ENCODE data around the gene CA9. TPM values are rescaled to one million over a fixed set of nuclear protein-coding genes. Genes with fewer than 3 reads are reported as not detected.

The CA9 gene
- total RNA-seq, 1 experiment from 2014 or later = 26.8 TPM

- no peak for DNase-seq
- Histone ChIP-seq H3K9me3 (ENCODE audit: low read length) (no peaks in the 10 kb centered on the region), H3K4me1 (ENCODE audit: low read length) (no peaks in the 10 kb centered on the region), H3K27ac (ENCODE audit: low read length) (no peak overlapping the region), H3K9me2 (replicated peaks; ENCODE audit: insufficient read depth, low read length) (no peaks in the 10 kb centered on the region), H3K36me3 (ENCODE audit: insufficient read depth, low read length) (peaks cover 49% of the 10 kb centered on the region), H3K4me2 (ENCODE audit: low read depth, low read length, poor library complexity, severe bottlenecking) (no peak overlapping the region), H3K9ac (ENCODE audit: low read length) (no peak overlapping the region), H3K4me3 (ENCODE audit: low read length) (no peak overlapping the region), H2AFZ (ENCODE audit: low read length) (no peak overlapping the region), H3K79me2 (ENCODE audit: low read length) (no peaks in the 10 kb centered on the region), H3K27me3 (ENCODE audit: low read length) (no peaks in the 10 kb centered on the region), H4K20me1 (ENCODE audit: insufficient read depth, low read depth, low read length) (no peaks in the 10 kb centered on the region)
Observed at GRCh38 chr9:35705836-35706430, 32.2 kb downstream of the CA9 start.

GRCh38 chr9:35706951-35707350 lies 33.2 kb downstream of the CA9 start:
- H4K20me1 ChIP-seq (ENCODE audit: insufficient read depth, low read depth, low read length) = no peaks in the 10 kb centered on the region
- H3K9ac ChIP-seq (ENCODE audit: low read length) = no peak overlapping the region
- no peaks in the 10 kb centered on the region for H3K9me3 ChIP-seq (ENCODE audit: low read length)
- no peak overlapping the region for H2AFZ ChIP-seq (ENCODE audit: low read length)
- no peaks in the 10 kb centered on the region for H3K27me3 ChIP-seq (ENCODE audit: low read length)
- DNase-seq = no peak
- no peaks in the 10 kb centered on the region for H3K4me1 ChIP-seq (ENCODE audit: low read length)
- H3K27ac ChIP-seq (ENCODE audit: low read length) = no peak overlapping the region
- no peaks in the 10 kb centered on the region for H3K9me2 ChIP-seq (replicated peaks; ENCODE audit: insufficient read depth, low read length)
- H3K36me3 ChIP-seq (ENCODE audit: insufficient read depth, low read length) = peaks cover 44% of the 10 kb centered on the region
- H3K79me2 ChIP-seq (ENCODE audit: low read length) = no peaks in the 10 kb centered on the region
- H3K4me3 ChIP-seq (ENCODE audit: low read length) = no peak overlapping the region
- H3K4me2 ChIP-seq (ENCODE audit: low read depth, low read length, poor library complexity, severe bottlenecking) = no peak overlapping the region

- Histone ChIP-seq H3K27ac (ENCODE audit: low read length) (no peak overlapping the region), H3K79me2 (ENCODE audit: low read length) (no peaks in the 10 kb centered on the region), H3K36me3 (ENCODE audit: insufficient read depth, low read length) (peaks cover 46% of the 10 kb centered on the region), H4K20me1 (ENCODE audit: insufficient read depth, low read depth, low read length) (no peaks in the 10 kb centered on the region), H3K9me3 (ENCODE audit: low read length) (no peaks in the 10 kb centered on the region), H3K4me2 (ENCODE audit: low read depth, low read length, poor library complexity, severe bottlenecking) (no peak overlapping the region), H3K9ac (ENCODE audit: low read length) (no peak overlapping the region), H3K9me2 (replicated peaks; ENCODE audit: insufficient read depth, low read length) (no peaks in the 10 kb centered on the region), H3K27me3 (ENCODE audit: low read length) (no peaks in the 10 kb centered on the region), H3K4me1 (ENCODE audit: low read length) (no peaks in the 10 kb centered on the region), H2AFZ (ENCODE audit: low read length) (no peak overlapping the region), H3K4me3 (ENCODE audit: low read length) (no peak overlapping the region)
- no peak for DNase-seq
Observed at GRCh38 chr9:35708146-35708545, 34.4 kb downstream of the CA9 start.

- H3K9me2 ChIP-seq (replicated peaks; ENCODE audit: insufficient read depth, low read length) = no peaks in the 10 kb centered on the region
- H3K9ac ChIP-seq (ENCODE audit: low read length) = no peak overlapping the region
- H3K27ac ChIP-seq (ENCODE audit: low read length) = no peak overlapping the region
- H3K4me2 ChIP-seq (ENCODE audit: low read depth, low read length, poor library complexity, severe bottlenecking) = no peak overlapping the region
- H3K9me3 ChIP-seq (ENCODE audit: low read length) = no peaks in the 10 kb centered on the region
- H2AFZ ChIP-seq (ENCODE audit: low read length) = no peak overlapping the region
- H3K4me3 ChIP-seq (ENCODE audit: low read length) = no peak overlapping the region
- peaks cover 45% of the 10 kb centered on the region for H3K36me3 ChIP-seq (ENCODE audit: insufficient read depth, low read length)
- DNase-seq = no peak
- no peaks in the 10 kb centered on the region for H4K20me1 ChIP-seq (ENCODE audit: insufficient read depth, low read depth, low read length)
- H3K79me2 ChIP-seq (ENCODE audit: low read length) = no peaks in the 10 kb centered on the region
- H3K27me3 ChIP-seq (ENCODE audit: low read length) = no peaks in the 10 kb centered on the region
- H3K4me1 ChIP-seq (ENCODE audit: low read length) = no peaks in the 10 kb centered on the region
Observed at GRCh38 chr9:35710818-35711500, 37.2 kb downstream of the CA9 start.

GRCh38 chr9:35711501-35712428 lies 38.0 kb downstream of the CA9 start:
- Histone ChIP-seq H3K27ac (ENCODE audit: low read length) (no peak overlapping the region), H3K9ac (ENCODE audit: low read length) (no peak overlapping the region), H3K9me2 (replicated peaks; ENCODE audit: insufficient read depth, low read length) (no peaks in the 10 kb centered on the region), H3K4me2 (ENCODE audit: low read depth, low read length, poor library complexity, severe bottlenecking) (no peak overlapping the region), H4K20me1 (ENCODE audit: insufficient read depth, low read depth, low read length) (no peaks in the 10 kb centered on the region), H3K9me3 (ENCODE audit: low read length) (no peaks in the 10 kb centered on the region), H3K79me2 (ENCODE audit: low read length) (no peaks in the 10 kb centered on the region), H3K4me1 (ENCODE audit: low read length) (no peaks in the 10 kb centered on the region), H3K36me3 (ENCODE audit: insufficient read depth, low read length) (peaks cover 47% of the 10 kb centered on the region), H3K4me3 (ENCODE audit: low read length) (no peak overlapping the region), H2AFZ (ENCODE audit: low read length) (no peak overlapping the region), H3K27me3 (ENCODE audit: low read length) (no peaks in the 10 kb centered on the region)
- no peak for DNase-seq

- Histone ChIP-seq H3K36me3 (ENCODE audit: insufficient read depth, low read length) (peaks cover 40% of the 10 kb centered on the region), H3K4me2 (ENCODE audit: low read depth, low read length, poor library complexity, severe bottlenecking) (no peak overlapping the region), H3K4me3 (ENCODE audit: low read length) (no peak overlapping the region), H2AFZ (ENCODE audit: low read length) (no peak overlapping the region), H3K9me2 (replicated peaks; ENCODE audit: insufficient read depth, low read length) (no peaks in the 10 kb centered on the region), H4K20me1 (ENCODE audit: insufficient read depth, low read depth, low read length) (no peaks in the 10 kb centered on the region), H3K9ac (ENCODE audit: low read length) (no peak overlapping the region), H3K4me1 (ENCODE audit: low read length) (no peaks in the 10 kb centered on the region), H3K27ac (ENCODE audit: low read length) (no peak overlapping the region), H3K9me3 (ENCODE audit: low read length) (no peaks in the 10 kb centered on the region), H3K79me2 (ENCODE audit: low read length) (no peaks in the 10 kb centered on the region), H3K27me3 (ENCODE audit: low read length) (no peaks in the 10 kb centered on the region)
- no peak for DNase-seq
Observed at GRCh38 chr9:35712762-35713400, 39.2 kb downstream of the CA9 start.

- no peak overlapping the region for H3K9ac ChIP-seq (ENCODE audit: low read length)
Observed at GRCh38 chr9:35713578-35713977, 39.9 kb downstream of the CA9 start.

GRCh38 chr9:35714123-35714522 lies 40.4 kb downstream of the CA9 start:
- Histone ChIP-seq H4K20me1 (ENCODE audit: insufficient read depth, low read depth, low read length) (no peaks in the 10 kb centered on the region), H3K27ac (ENCODE audit: low read length) (no peak overlapping the region), H3K36me3 (ENCODE audit: insufficient read depth, low read length) (peaks cover 35% of the 10 kb centered on the region), H3K9ac (ENCODE audit: low read length) (no peak overlapping the region), H3K4me1 (ENCODE audit: low read length) (no peaks in the 10 kb centered on the region), H3K4me2 (ENCODE audit: low read depth, low read length, poor library complexity, severe bottlenecking) (no peak overlapping the region), H3K9me2 (replicated peaks; ENCODE audit: insufficient read depth, low read length) (no peaks in the 10 kb centered on the region), H3K27me3 (ENCODE audit: low read length) (no peaks in the 10 kb centered on the region), H3K9me3 (ENCODE audit: low read length) (no peaks in the 10 kb centered on the region), H3K4me3 (ENCODE audit: low read length) (no peak overlapping the region), H3K79me2 (ENCODE audit: low read length) (no peaks in the 10 kb centered on the region), H2AFZ (ENCODE audit: low read length) (no peak overlapping the region)
- DNase-seq = no peak

More at GRCh38 chr9:35713578-35713977, 39.9 kb downstream of the CA9 start:
- H3K9me2 ChIP-seq (replicated peaks; ENCODE audit: insufficient read depth, low read length) = no peaks in the 10 kb centered on the region
- no peak overlapping the region for H2AFZ ChIP-seq (ENCODE audit: low read length)
- H3K79me2 ChIP-seq (ENCODE audit: low read length) = no peaks in the 10 kb centered on the region
- no peaks in the 10 kb centered on the region for H4K20me1 ChIP-seq (ENCODE audit: insufficient read depth, low read depth, low read length)
- DNase-seq = no peak
- H3K9me3 ChIP-seq (ENCODE audit: low read length) = no peaks in the 10 kb centered on the region
- no peaks in the 10 kb centered on the region for H3K4me1 ChIP-seq (ENCODE audit: low read length)
- no peaks in the 10 kb centered on the region for H3K27me3 ChIP-seq (ENCODE audit: low read length)
- no peak overlapping the region for H3K27ac ChIP-seq (ENCODE audit: low read length)
- peaks cover 35% of the 10 kb centered on the region for H3K36me3 ChIP-seq (ENCODE audit: insufficient read depth, low read length)
- no peak overlapping the region for H3K4me3 ChIP-seq (ENCODE audit: low read length)
- H3K4me2 ChIP-seq (ENCODE audit: low read depth, low read length, poor library complexity, severe bottlenecking) = no peak overlapping the region

Measured in Karpas-422 (cell line).